Astrocyte of the cerebellum (primary cell): ENCODE measurements around the gene SAMD8.
A peak's percentile ranks its signal among the peaks of the same experiment; 100 is the strongest.

ENCODE experiments used
- DNase-seq: peaks from one replicate; pipeline ENCODE4 v3.0.0-alpha.2; 2011; ENCODE audit warnings: low read depth
- H3K4me3 ChIP-seq: 2 replicates; pipeline ENCODE4 v1.5.1; 2011; ENCODE audit warnings: mild to moderate bottlenecking, low read depth, low read length, moderate library complexity
- in situ Hi-C: cut with HindIII; loops from 2 replicates; pipeline ENCODE4 v1.10.0; 2017; ENCODE audit warnings: low sequenced_read_pairs
- TF ChIP-seq, protein P1 (sequence below): IDR thresholded peaks from 2 replicates; pipeline ENCODE4 v1.5.1; 2012; ENCODE audit warnings: low read length, low read depth, moderate library complexity, mild to moderate bottlenecking; ENCODE audit errors: missing control alignments

SAMD8 gene

DNA sequence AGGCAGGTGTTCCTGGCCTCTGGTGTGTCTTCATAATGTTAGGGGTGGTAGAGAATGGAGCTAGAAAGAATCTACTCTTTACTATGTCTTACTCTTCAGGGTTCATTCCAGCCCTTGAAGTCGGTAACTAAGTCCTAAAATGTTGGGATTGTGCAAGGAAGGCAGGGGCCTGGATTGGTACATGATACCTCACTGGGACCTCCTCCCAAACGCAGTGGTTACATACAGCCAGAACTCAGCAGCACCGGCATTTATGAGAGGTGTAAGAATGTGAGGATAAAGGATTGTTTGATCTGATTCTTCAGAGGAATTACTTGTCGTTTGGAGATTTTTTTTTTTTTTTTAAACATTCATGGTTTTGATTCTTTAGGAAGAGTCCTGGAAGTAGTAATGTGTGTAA is 117.4 kb downstream of the SAMD8 start:
- H3K4me3 ChIP-seq: no peak overlapping the region
- no peak for DNase-seq
- TF ChIP-seq, protein P1, sequence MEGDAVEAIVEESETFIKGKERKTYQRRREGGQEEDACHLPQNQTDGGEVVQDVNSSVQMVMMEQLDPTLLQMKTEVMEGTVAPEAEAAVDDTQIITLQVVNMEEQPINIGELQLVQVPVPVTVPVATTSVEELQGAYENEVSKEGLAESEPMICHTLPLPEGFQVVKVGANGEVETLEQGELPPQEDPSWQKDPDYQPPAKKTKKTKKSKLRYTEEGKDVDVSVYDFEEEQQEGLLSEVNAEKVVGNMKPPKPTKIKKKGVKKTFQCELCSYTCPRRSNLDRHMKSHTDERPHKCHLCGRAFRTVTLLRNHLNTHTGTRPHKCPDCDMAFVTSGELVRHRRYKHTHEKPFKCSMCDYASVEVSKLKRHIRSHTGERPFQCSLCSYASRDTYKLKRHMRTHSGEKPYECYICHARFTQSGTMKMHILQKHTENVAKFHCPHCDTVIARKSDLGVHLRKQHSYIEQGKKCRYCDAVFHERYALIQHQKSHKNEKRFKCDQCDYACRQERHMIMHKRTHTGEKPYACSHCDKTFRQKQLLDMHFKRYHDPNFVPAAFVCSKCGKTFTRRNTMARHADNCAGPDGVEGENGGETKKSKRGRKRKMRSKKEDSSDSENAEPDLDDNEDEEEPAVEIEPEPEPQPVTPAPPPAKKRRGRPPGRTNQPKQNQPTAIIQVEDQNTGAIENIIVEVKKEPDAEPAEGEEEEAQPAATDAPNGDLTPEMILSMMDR: no peak
- in situ Hi-C loops: no loop called here

DNA sequence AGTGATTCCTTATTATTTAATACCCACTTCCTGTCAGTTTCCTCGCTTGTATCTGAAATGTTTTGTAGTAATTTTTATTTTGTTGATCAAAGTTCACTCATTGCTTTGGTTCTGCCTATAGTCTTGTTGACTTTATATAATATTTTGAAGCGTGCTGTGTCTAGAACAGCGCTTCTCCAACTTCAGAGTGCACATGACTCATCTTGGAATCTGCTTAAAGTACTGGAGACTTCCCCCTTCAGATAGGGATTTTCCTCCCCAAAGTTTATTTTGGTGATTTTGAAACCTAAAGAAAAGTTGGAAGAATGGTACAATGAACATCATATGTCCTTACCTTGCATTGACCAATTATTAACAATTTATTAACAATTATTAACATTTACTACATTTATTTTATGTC is 118.5 kb downstream of the SAMD8 start:
- no peak overlapping the region for H3K4me3 ChIP-seq
- DNase-seq: no peak
- TF ChIP-seq, protein P1: no peak
- in situ Hi-C loops: no loop called here

DNA sequence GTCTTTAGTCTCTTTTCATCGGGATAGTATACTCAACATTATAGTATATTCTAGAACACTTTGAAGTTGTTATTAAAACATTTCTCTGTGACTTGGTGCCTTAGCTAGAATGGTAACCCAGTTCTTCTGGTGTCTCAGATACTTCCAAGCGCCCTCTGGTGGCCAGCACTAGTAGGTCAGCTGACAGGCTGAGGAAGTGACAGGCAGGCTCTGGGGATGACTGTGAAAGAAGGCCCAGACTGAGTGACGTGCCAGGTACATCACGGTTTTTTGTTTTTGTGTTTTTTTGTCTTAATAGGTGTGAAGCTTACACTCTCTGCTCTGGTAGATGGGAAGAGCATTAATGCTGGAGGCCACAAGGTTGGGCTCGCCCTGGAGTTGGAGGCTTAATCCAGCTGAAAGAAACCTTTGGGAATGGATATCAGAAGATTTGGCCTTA is 119.2 kb downstream of the SAMD8 start:
- peak; percentile 68 for DNase-seq
- TF ChIP-seq, protein P1: peak; percentile 97
- H3K4me3 ChIP-seq: no peak overlapping the region
- in situ Hi-C loops: no loop called here
